Hepatocyte (in vitro differentiated cells): ENCODE data around the gene ASAP2. TPM values are rescaled to one million over a fixed set of nuclear protein-coding genes. Genes with fewer than 3 reads are reported as not detected.

Experiments
- DNase-seq: peaks from one replicate; pipeline ENCODE4 v3.0.0-alpha.2; 2016; ENCODE audit warnings: low spot score
- H2AFZ ChIP-seq: fragments of 200-600 bp; sonication (generic); 2 replicates; pipeline ENCODE4 v1.6.0; 2016; ENCODE audit warnings: antibody characterized with exemption, mild to moderate bottlenecking
- H3K27ac ChIP-seq: fragments of 200-600 bp; sonication (generic); 2 replicates; pipeline ENCODE4 v1.5.1; 2016; ENCODE audit warnings: mild to moderate bottlenecking
- H3K27me3 ChIP-seq: fragments of 200-600 bp; sonication (generic); 2 replicates; pipeline ENCODE4 v1.6.1; 2016
- H3K36me3 ChIP-seq: fragments of 200-600 bp; sonication (generic); replicated peaks from 2 replicates; pipeline ENCODE4 v1.5.1; 2016; ENCODE audit warnings: low read depth; ENCODE audit not compliant: insufficient read depth
- H3K4me1 ChIP-seq: fragments of 200-600 bp; sonication (generic); 2 replicates; pipeline ENCODE4 v1.5.1; 2016; ENCODE audit warnings: mild to moderate bottlenecking, moderate library complexity; ENCODE audit not compliant: insufficient read depth
- H3K4me2 ChIP-seq: fragments of 200-600 bp; sonication (generic); 2 replicates; pipeline ENCODE4 v1.6.0; 2016
- H3K4me3 ChIP-seq: fragments of 200-600 bp; sonication (generic); 2 replicates; pipeline ENCODE4 v1.5.1; 2016; ENCODE audit warnings: mild to moderate bottlenecking
- H3K79me2 ChIP-seq: fragments of 200-600 bp; sonication (generic); 2 replicates; pipeline ENCODE4 v1.6.0; 2017; ENCODE audit warnings: mild to moderate bottlenecking
- H3K9me2 ChIP-seq: fragments of 200-600 bp; sonication (generic); replicated peaks from 2 replicates; pipeline ENCODE4 v1.6.0; 2017; ENCODE audit warnings: mild to moderate bottlenecking; ENCODE audit not compliant: insufficient read depth
- H3K9me3 ChIP-seq: fragments of 200-600 bp; sonication (generic); 2 replicates; pipeline ENCODE4 v1.5.1; 2016; ENCODE audit warnings: low read depth, mild to moderate bottlenecking
- H4K20me1 ChIP-seq: fragments of 200-600 bp; sonication (generic); 2 replicates; pipeline ENCODE4 v1.6.0; 2016; ENCODE audit warnings: mild to moderate bottlenecking; ENCODE audit not compliant: insufficient read depth, poor library complexity, severe bottlenecking
- EZH2 ChIP-seq: fragments of 200-600 bp; sonication (generic); IDR thresholded peaks from 2 replicates; pipeline ENCODE4 v1.6.1; 2016; ENCODE audit warnings: antibody characterized with exemption, mild to moderate bottlenecking, borderline replicate concordance
- EZH2phosphoT487 ChIP-seq: fragments of 200-600 bp; sonication (generic); IDR thresholded peaks from one replicate; pipeline ENCODE4 v1.6.1; 2018; ENCODE audit warnings: antibody characterized with exemption, mild to moderate bottlenecking, low read depth, moderate library complexity; ENCODE audit not compliant: unreplicated experiment, severe bottlenecking
- WGBS: methylation state at CpG from one replicate; pipeline ENCODE4 v1.1.6; 2016; ENCODE audit warnings: low lambda C conversion rate; ENCODE audit errors: missing lambda C conversion rate; 5-methylcytosine and 5-hydroxymethylcytosine counted together
- polyA plus RNA-seq: library from polyadenylated mRNA; unstranded; fragments of >200 nt; fragmentation: Nextera tagmentation; extraction: Ambion mirVana; gene quantifications from 2 replicates; pipeline ENCODE4 v1.2.1, GENCODE V29; 2016
- total RNA-seq: library from RNA; depleted of rRNA; stranded (reverse); fragments of >200 nt; gene quantifications from 2 replicates; pipeline ENCODE4 v1.2.3, GENCODE V29; 2014
- TF ChIP-seq, protein P1 (sequence below): fragments of 200-600 bp; sonication (generic); IDR thresholded peaks from 2 replicates; pipeline ENCODE4 v1.5.1; 2016; ENCODE audit warnings: antibody characterized with exemption, mild to moderate bottlenecking; ENCODE audit not compliant: poor library complexity

Gene ASAP2
- total and polyA plus RNA-seq, 2 experiments from 2014 or later: 13.7 to 21.3 TPM

DNA sequence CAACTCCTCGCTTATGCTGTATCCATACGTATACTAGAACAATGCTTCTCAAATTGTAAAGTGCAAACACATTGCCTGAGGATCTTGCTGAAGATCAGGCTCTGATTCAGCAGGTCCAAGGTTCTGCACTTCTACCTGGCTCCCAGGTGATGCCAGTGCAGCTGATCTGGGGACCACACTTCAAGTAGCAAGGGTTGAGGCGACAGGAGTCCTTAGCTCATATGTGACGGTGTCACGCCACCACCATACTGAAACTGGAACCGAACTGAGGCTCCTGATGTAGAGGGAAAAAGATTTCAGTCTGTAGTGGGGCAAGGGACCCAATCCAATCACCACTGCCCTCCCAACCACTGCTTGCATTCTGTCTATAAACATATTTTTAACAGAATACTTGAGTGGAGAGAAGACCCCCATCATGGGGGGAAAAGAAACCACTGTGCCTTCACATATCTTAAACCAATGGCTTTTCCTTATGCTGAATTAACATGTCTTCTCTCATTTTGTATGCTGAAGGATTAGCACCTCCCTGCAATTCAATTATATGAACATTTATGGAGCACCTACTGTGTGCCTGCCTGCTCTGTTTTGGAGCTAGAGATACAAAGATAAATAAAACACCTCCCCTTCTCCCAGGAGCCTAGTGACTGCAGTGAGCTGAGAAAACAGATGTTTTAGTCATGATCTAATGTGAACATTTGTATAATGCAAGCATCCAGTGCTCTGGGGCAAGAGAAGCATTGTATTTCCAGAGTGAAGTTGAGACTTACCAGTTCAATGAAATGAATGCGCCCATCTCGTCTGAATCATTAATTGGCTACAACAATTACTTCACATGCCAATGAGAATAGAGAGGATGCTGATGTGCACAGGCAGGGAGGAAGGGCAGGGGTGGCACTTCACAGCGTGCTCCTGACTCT, 6.6 kb upstream of the ASAP2 start:
- TF ChIP-seq EZH2 (no peak), EZH2phosphoT487 (no peak)
- TF ChIP-seq, protein P1, sequence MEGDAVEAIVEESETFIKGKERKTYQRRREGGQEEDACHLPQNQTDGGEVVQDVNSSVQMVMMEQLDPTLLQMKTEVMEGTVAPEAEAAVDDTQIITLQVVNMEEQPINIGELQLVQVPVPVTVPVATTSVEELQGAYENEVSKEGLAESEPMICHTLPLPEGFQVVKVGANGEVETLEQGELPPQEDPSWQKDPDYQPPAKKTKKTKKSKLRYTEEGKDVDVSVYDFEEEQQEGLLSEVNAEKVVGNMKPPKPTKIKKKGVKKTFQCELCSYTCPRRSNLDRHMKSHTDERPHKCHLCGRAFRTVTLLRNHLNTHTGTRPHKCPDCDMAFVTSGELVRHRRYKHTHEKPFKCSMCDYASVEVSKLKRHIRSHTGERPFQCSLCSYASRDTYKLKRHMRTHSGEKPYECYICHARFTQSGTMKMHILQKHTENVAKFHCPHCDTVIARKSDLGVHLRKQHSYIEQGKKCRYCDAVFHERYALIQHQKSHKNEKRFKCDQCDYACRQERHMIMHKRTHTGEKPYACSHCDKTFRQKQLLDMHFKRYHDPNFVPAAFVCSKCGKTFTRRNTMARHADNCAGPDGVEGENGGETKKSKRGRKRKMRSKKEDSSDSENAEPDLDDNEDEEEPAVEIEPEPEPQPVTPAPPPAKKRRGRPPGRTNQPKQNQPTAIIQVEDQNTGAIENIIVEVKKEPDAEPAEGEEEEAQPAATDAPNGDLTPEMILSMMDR: no peak
- H3K27ac ChIP-seq: no peak overlapping the region
- WGBS: 86% methylated on average over 9 of the region's 9 CpGs

DNA sequence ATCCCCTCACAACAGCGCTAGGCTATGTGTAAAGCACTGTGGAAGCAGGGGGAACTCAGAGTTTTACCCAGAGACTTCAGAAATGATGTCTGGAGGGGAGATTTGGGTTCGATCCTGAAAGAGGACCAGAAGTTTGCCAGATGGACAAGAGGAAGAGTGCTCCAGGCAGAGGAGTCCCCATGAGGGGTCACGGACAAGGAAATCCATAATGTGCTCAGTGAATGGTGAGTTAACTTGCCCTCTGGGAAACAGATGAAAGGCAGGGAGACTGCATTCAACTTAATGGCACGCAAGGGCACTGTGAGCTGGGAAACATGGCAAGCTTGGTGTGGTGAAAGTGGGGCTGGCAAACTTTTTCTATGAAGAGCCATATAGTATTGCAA, 6.0 kb upstream of the ASAP2 start:
- H3K79me2 ChIP-seq: no peaks in the 10 kb centered on the region
- H3K9me3 ChIP-seq: no peaks in the 10 kb centered on the region
- H3K27me3 ChIP-seq: no peaks in the 10 kb centered on the region
- H3K4me3 ChIP-seq: no peak overlapping the region
- peak overlapping the region; percentile 54 for H3K27ac ChIP-seq
- WGBS: 88% methylated on average over 4 of the region's 4 CpGs
- H3K36me3 ChIP-seq: no peaks in the 10 kb centered on the region
- H3K4me2 ChIP-seq: no peak overlapping the region
- TF ChIP-seq, protein P1: no peak
- TF ChIP-seq EZH2: no peak
- TF ChIP-seq EZH2phosphoT487: no peak
- H4K20me1 ChIP-seq: no peaks in the 10 kb centered on the region
- H3K9me2 ChIP-seq: no peaks in the 10 kb centered on the region
- H2AFZ ChIP-seq: no peak overlapping the region
- no peak for DNase-seq
- H3K4me1 ChIP-seq: no peaks in the 10 kb centered on the region

More for the DNA sequence above, 6.6 kb upstream of the ASAP2 start:
- no peak overlapping the region for H2AFZ ChIP-seq
- H3K79me2 ChIP-seq: no peaks in the 10 kb centered on the region
- H4K20me1 ChIP-seq: no peaks in the 10 kb centered on the region
- no peak for DNase-seq
- no peak overlapping the region for H3K4me2 ChIP-seq
- H3K4me1 ChIP-seq: no peaks in the 10 kb centered on the region
- no peak overlapping the region for H3K4me3 ChIP-seq
- H3K9me2 ChIP-seq: no peaks in the 10 kb centered on the region
- no peaks in the 10 kb centered on the region for H3K9me3 ChIP-seq
- no peaks in the 10 kb centered on the region for H3K27me3 ChIP-seq
- H3K36me3 ChIP-seq: no peaks in the 10 kb centered on the region

DNA sequence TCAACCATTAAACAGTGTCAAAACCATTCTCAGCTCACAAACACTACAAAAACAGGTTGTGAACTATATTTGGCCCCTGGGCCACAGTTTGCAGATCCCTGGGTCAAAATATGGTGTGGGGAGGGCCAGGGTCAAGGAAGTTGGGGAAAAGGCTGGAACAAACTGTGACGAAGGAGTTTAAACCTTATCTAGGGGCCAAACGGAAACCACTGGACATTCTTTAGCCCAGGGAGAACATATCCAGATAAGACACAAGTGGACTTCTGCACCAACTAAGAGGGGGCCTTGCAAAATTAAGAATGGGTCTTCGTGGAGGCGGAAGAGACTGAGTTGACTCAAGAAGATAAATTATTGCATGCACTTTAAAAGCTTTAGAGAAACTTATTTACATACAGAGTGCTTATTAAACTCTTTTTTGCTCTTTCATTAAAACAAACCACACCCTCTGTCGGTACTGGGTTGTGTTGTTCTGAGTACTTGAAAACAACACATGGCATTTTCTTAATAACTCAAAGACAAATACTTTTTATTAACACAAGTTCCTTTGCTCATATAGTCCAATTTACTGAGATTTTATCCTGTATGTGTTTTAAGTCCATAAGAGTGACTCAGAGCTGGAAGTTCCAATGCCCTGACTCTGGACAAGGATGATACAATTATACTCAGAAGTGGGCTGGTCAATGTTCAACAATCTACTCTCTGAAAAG, 5.3 kb upstream of the ASAP2 start:
- WGBS: 70% methylated on average over 5 of the region's 5 CpGs
- H3K9me3 ChIP-seq: no peaks in the 10 kb centered on the region
- no peaks in the 10 kb centered on the region for H3K27me3 ChIP-seq

More for the DNA sequence above, 5.3 kb upstream of the ASAP2 start:
- Histone ChIP-seq H3K79me2 (no peaks in the 10 kb centered on the region), H3K4me1 (no peaks in the 10 kb centered on the region), H3K9me2 (no peaks in the 10 kb centered on the region), H3K4me2 (no peak overlapping the region), H4K20me1 (no peaks in the 10 kb centered on the region), H2AFZ (no peak overlapping the region), H3K36me3 (no peaks in the 10 kb centered on the region), H3K27ac (peak overlapping the region; percentile 54), H3K4me3 (no peak overlapping the region)
- TF ChIP-seq, protein P1: no peak
- no peak for TF ChIP-seq EZH2
- no peak for TF ChIP-seq EZH2phosphoT487
- no peak for DNase-seq
